ENCODE results near the gene SFRP4.

SFRP4 gene

GRCh38 chr7:37927773-37928444 lies 11.3 kb upstream of the SFRP4 start:
- no peak for FAIRE-seq
- DNase-seq (ENCODE audit: insufficient read length, low spot score): no peak

- FAIRE-seq: no peak
- DNase-seq (ENCODE audit: insufficient read length, low spot score): no peak
These were observed 9.0 kb upstream of the SFRP4 start for GRCh38 chr7:37925620-37926019.

GRCh38 chr7:37924491-37925041 lies 7.9 kb upstream of the SFRP4 start:
- no peak for DNase-seq (ENCODE audit: insufficient read length, low spot score)

GRCh38 chr7:37923996-37924395 lies 7.4 kb upstream of the SFRP4 start:
- FAIRE-seq (no peak), DNase-seq (ENCODE audit: insufficient read length, low spot score) (no peak)

More at GRCh38 chr7:37924491-37925041, 7.9 kb upstream of the SFRP4 start:
- FAIRE-seq: no peak

- DNase-seq (ENCODE audit: insufficient read length, low spot score) (no peak), FAIRE-seq (no peak)
These were observed 5.3 kb upstream of the SFRP4 start for GRCh38 chr7:37921876-37922275.

GRCh38 chr7:37920849-37921805 lies 4.5 kb upstream of the SFRP4 start:
- FAIRE-seq (peak; percentile 85), DNase-seq (ENCODE audit: insufficient read length, low spot score) (no peak)

GRCh38 chr7:37920305-37920848 lies 3.8 kb upstream of the SFRP4 start, which contains the start of gene EPDR1:
TSS of gene EPDR1 (plus strand) at chr7:37920640. CDS start at chr7:37920940, 300 bp downstream.
- peak; percentile 80 for FAIRE-seq
- DNase-seq (ENCODE audit: insufficient read length, low spot score): no peak

GRCh38 chr7:37918526-37918925 lies 1.9 kb upstream of the SFRP4 start:
- no peak for DNase-seq (ENCODE audit: insufficient read length, low spot score)
- no peak for FAIRE-seq

- no peak for DNase-seq (ENCODE audit: insufficient read length, low spot score)
- FAIRE-seq: no peak
These were observed 472 bp downstream of the SFRP4 start for GRCh38 chr7:37916017-37916672.

- DNase-seq (ENCODE audit: insufficient read length, low spot score) (no peak), FAIRE-seq (no peak)
These were observed 1.2 kb downstream of the SFRP4 start for GRCh38 chr7:37915438-37915837.

GRCh38 chr7:37912756-37913155 lies 3.9 kb downstream of the SFRP4 start:
- no peak for FAIRE-seq
- no peak for DNase-seq (ENCODE audit: insufficient read length, low spot score)

GRCh38 chr7:37908221-37908788 lies 8.3 kb downstream of the SFRP4 start:
- no peak for DNase-seq (ENCODE audit: insufficient read length, low spot score)
- FAIRE-seq: no peak

GRCh38 chr7:37901890-37902524 lies 14.6 kb downstream of the SFRP4 start:
- FAIRE-seq: no peak
- DNase-seq (ENCODE audit: insufficient read length, low spot score): no peak

- FAIRE-seq (peak; percentile 59), DNase-seq (ENCODE audit: insufficient read length, low spot score) (no peak)
These were observed 15.3 kb downstream of the SFRP4 start for GRCh38 chr7:37901236-37901827.

GRCh38 chr7:37899712-37900247 lies 16.8 kb downstream of the SFRP4 start:
- no peak for DNase-seq (ENCODE audit: insufficient read length, low spot score)
- no peak for FAIRE-seq

GRCh38 chr7:37894671-37895070 lies 21.9 kb downstream of the SFRP4 start:
- FAIRE-seq (no peak), DNase-seq (ENCODE audit: insufficient read length, low spot score) (no peak)

GRCh38 chr7:37893359-37893758 lies 23.3 kb downstream of the SFRP4 start:
- no peak for FAIRE-seq

GRCh38 chr7:37882086-37882485 lies 34.5 kb downstream of the SFRP4 start:
- no peak for FAIRE-seq
- DNase-seq (ENCODE audit: insufficient read length, low spot score): no peak

More at GRCh38 chr7:37893359-37893758, 23.3 kb downstream of the SFRP4 start:
- no peak for DNase-seq (ENCODE audit: insufficient read length, low spot score)

Data from GM19239 (cell line).